ENCODE results near the gene CASP14. TPM values are rescaled to one million over a fixed set of nuclear protein-coding genes. Genes with fewer than 3 reads are reported as not detected.

CASP14 gene
- total RNA-seq, 2 experiments from 2014 or later = not detected

- H3K9me3 ChIP-seq (ENCODE audit: control insufficient read depth in 1 of 2, insufficient read depth in 1 of 2, low read length in 2 of 2) = peaks cover 9 to 12% of the 10 kb centered on the region in 2 experiments
- H3K4me3 ChIP-seq (ENCODE audit: low read length) = no peak overlapping the region
- TF ChIP-seq CTCF (IDR thresholded peaks at IDR 0.05) = no peak
- H3K27ac ChIP-seq (ENCODE audit: low read depth in 1 of 2, low read length in 2 of 2) = no peak overlapping the region
- no peaks in the 10 kb centered on the region for H3K36me3 ChIP-seq (ENCODE audit: insufficient read depth, low read length)
- H3K27ac Mint-ChIP-seq = no peak overlapping the region
- H3K36me3 Mint-ChIP-seq (ENCODE audit: low read depth) = peaks cover 3% of the 10 kb centered on the region
- H3K4me1 Mint-ChIP-seq (ENCODE audit: low read depth) = no peaks in the 10 kb centered on the region
- H3K27me3 Mint-ChIP-seq = no peaks in the 10 kb centered on the region
- H3K4me1 ChIP-seq (ENCODE audit: insufficient read depth, low read length) = no peaks in the 10 kb centered on the region
- no peak overlapping the region for H3K4me3 Mint-ChIP-seq
- no peaks in the 10 kb centered on the region for H3K27me3 ChIP-seq (ENCODE audit: control insufficient read depth in 1 of 2, insufficient read depth in 2 of 2, low read length in 2 of 2)
- intact Hi-C loops (cut with DNase I, micrococcal nuclease) = loop anchor here in 1 of 2 experiments (10.0 kb wide), 1 partner anchor 166 kb away; no protein-coding TSS in a partner anchor
- peaks cover under 1% of the 10 kb centered on the region for H3K9me3 Mint-ChIP-seq
- DNase-seq = no peak
- no peak for ATAC-seq (ENCODE audit: poor library complexity)
- ChIA-PET CTCF (no interaction called here), POLR2A (no interaction called here)
Observed at GRCh38 chr19:15099017-15099582, 49.8 kb downstream of the CASP14 start.

DNA sequence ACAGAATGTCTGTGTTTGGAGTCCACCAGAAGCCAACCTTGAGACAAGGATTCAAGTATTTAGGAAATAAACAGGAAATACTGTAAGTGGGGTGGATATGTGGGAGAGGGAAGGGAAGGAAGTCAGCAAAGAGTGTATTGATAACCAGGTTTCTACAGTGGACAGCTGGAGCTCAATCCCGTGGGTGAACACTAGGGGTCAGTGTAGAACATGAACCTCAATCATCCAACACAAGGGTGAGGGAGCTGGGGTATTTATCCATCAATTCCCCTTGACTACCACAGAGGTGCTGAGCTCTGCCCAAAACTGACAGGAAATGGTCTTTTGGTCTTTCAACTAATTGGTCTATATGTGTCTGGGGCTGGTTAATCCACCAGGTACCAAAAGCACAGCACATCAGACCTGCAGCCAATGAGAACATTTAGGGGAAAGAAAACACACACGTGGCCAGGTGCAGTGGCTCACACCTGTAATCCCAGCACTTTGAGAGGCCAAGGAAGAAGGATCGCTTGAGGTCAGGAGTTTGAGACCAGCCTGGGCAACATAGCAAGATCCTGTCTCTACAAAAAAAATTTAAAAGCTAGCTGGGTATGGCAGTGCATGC, 52.3 kb downstream of the CASP14 start:
- Histone ChIP-seq H3K4me3 (ENCODE audit: low read length) (no peak overlapping the region), H3K27ac (ENCODE audit: low read depth in 1 of 2, low read length in 2 of 2) (no peak overlapping the region), H3K36me3 (ENCODE audit: insufficient read depth, low read length) (no peaks in the 10 kb centered on the region), H3K27me3 (ENCODE audit: control insufficient read depth in 1 of 2, insufficient read depth in 2 of 2, low read length in 2 of 2) (no peaks in the 10 kb centered on the region), H3K9me3 (ENCODE audit: control insufficient read depth in 1 of 2, insufficient read depth in 1 of 2, low read length in 2 of 2) (peaks cover 17 to 22% of the 10 kb centered on the region in 2 experiments), H3K4me1 (ENCODE audit: insufficient read depth, low read length) (no peaks in the 10 kb centered on the region)
- peak; percentile 67 for TF ChIP-seq CTCF (IDR thresholded peaks at IDR 0.05)
- DNase-seq (peak in 13 of 14 experiments; percentile 24 to 75 (median 42)), ATAC-seq (ENCODE audit: poor library complexity) (peak; percentile 79)
- Mint-ChIP-seq H3K36me3 (ENCODE audit: low read depth) (peaks cover 3% of the 10 kb centered on the region), H3K4me3 (no peak overlapping the region), H3K27me3 (peaks cover 7% of the 10 kb centered on the region), H3K4me1 (ENCODE audit: low read depth) (peaks cover 7% of the 10 kb centered on the region), H3K27ac (no peak overlapping the region), H3K9me3 (peaks cover 8% of the 10 kb centered on the region)
- intact Hi-C loops (cut with DNase I, micrococcal nuclease) = loop anchor here (1.0 kb wide), 1 partner anchor 49 kb away; no protein-coding TSS in a partner anchor
- ChIA-PET CTCF (interaction anchor here (0.5 to 2.4 kb wide), 6 partner anchors 9 to 615 kb away, joined by 3 to 18 read pairs (median 3); partner anchors contain the start of gene AKAP8L), POLR2A (interaction anchor here (0.6 to 1.1 kb wide), 2 partner anchors 23 to 430 kb away, joined by 3 read pairs; no protein-coding TSS in a partner anchor)

DNA sequence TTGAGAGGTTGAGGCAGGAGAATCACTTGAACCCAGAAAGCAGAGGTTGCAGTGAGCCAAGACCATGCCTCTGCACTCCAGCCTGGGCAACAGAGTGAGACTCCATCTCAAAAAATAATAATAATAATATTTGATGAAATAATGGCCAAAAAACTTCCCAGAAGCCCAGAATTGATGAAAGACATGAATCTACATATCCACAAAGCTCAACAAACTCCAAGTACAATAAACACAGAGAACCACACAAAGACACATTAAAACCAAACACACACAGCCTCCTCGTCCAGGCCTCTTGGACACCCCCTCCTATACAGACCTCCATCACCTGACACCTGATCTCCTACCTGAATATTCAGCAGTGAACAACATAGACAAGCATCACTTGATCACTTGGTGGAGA, 54.7 kb downstream of the CASP14 start:
- no peak for TF ChIP-seq CTCF (IDR thresholded peaks at IDR 0.05)
- ChIA-PET POLR2A (no interaction called here), CTCF (no interaction called here)
- intact Hi-C loops (cut with DNase I, micrococcal nuclease) = no loop called here
- Mint-ChIP-seq H3K4me1 (ENCODE audit: low read depth) (peaks cover 17% of the 10 kb centered on the region), H3K27me3 (peaks cover 18% of the 10 kb centered on the region), H3K9me3 (peaks cover 8% of the 10 kb centered on the region), H3K4me3 (peak overlapping the region; percentile 2), H3K27ac (no peak overlapping the region), H3K36me3 (ENCODE audit: low read depth) (peaks cover 3% of the 10 kb centered on the region)
- Histone ChIP-seq H3K27me3 (ENCODE audit: control insufficient read depth in 1 of 2, insufficient read depth in 2 of 2, low read length in 2 of 2) (peaks cover 7 to 10% of the 10 kb centered on the region in 2 experiments), H3K4me3 (ENCODE audit: low read length) (no peak overlapping the region), H3K4me1 (ENCODE audit: insufficient read depth, low read length) (peaks cover 16% of the 10 kb centered on the region), H3K36me3 (ENCODE audit: insufficient read depth, low read length) (no peaks in the 10 kb centered on the region), H3K9me3 (ENCODE audit: control insufficient read depth in 1 of 2, insufficient read depth in 1 of 2, low read length in 2 of 2) (peaks cover 22 to 27% of the 10 kb centered on the region in 2 experiments), H3K27ac (ENCODE audit: low read depth in 1 of 2, low read length in 2 of 2) (no peak overlapping the region)
- ATAC-seq (ENCODE audit: poor library complexity) = no peak
- no peak for DNase-seq

All from CD4-positive, alpha-beta T cell (primary cell).